Stimulated activated CD8-positive, alpha-beta memory T cell treated with anti-CD3 and anti-CD28 coated beads, Interleukin-7, amount 100 ng/mL, for 48 hours (primary cell): ENCODE data around the gene ATP2C1.
"Not testable (repeated sequence)": the region's sequence is repeated elsewhere in the genome, so short reads cannot be mapped to it uniquely, and the experiment has no call there.

Experiments
- DNase-seq, 2 donors: peaks; one replicate each; pipeline ENCODE4 v3.0.0-alpha.2; 2020; ENCODE audit warnings: low read depth in 1 of 2; ENCODE audit errors: extremely low read depth in 1 of 2

Gene ATP2C1

DNA sequence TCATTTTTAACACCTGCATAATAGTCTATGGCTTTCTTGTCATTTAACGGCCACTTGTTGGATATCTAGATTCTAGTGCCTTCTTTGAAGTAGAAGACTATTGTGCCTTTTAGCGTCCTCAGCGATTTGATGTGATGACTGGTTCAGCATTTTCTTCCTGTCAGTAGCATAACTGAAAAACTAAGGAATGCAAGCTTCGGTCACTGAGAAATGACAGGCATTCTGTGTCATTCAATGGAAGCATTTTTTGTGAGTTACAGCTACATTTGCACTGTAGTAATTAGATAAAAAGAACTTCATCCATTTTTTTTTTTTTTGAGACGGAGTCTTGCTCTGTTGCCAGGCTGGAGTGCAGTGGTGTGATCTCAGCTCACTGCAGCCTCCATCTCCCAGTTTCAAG lies 143.1 kb downstream of the ATP2C1 start:
- no peak for DNase-seq

DNA sequence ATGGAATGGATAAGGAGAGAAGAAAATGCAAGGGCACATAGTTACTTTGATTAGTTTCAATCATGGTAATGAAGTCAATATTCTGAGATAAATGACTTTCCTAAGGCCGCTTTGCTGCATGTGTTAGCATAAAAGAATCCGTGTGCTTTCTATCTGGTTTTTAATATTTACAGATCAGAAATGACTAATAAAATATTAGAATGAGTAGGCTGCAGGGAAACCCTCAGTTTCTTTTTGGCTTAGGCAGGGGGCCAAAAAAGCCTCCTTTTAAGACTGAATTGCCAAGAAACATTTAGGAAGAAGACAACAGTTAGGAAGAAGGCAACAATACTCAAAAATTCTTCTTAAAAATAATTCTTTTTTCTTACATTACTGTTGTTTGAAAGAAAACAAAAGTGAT lies 144.4 kb downstream of the ATP2C1 start:
- DNase-seq = no peak

GRCh38 chr3:131042271-131042985 lies 148.5 kb downstream of the ATP2C1 start:
- DNase-seq = not testable (repeated sequence)

DNA sequence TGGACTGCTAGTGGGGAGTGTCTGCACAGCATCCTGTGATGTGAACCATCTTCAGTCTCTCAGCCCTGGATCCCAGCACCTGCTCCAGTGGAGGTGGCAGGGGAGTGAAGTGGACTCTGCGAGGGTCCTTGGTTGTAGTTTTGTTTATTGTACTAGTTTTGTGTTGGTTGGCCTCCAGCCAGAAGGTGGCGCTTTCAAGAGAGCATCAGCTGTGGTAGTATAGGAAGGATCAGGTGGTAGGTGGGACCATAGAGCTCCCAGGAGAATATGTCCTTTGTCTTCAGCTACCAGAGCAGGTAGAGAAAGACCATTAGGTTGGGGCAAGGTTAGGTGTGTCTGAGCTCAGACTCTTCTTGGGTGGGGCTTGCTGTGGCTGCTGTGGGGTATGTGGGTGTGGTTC lies 153.7 kb downstream of the ATP2C1 start:
- DNase-seq = no peak

DNA sequence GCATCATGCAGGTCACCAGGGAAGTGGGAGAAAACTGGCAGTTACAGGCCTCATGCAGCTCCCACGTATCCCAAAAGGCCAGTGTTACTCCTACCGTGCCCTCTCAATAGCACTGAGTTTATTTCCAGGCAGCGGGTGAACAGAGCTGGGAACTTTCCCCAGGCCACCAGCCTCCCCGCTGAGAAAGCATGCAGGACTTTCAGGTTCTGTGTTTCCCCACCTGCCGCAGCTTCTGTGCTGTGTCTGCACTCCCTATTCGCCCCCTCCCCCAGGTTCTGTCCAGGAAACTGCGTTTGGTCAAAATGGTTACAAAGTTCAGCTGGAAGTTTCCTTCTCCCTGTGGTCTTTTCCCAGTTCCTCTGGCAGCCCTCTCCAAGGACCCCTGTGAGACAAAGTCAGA lies 154.1 kb downstream of the ATP2C1 start:
- no peak for DNase-seq

- no peak for DNase-seq
Observed at GRCh38 chr3:131050001-131050400, 156.1 kb downstream of the ATP2C1 start.

DNA sequence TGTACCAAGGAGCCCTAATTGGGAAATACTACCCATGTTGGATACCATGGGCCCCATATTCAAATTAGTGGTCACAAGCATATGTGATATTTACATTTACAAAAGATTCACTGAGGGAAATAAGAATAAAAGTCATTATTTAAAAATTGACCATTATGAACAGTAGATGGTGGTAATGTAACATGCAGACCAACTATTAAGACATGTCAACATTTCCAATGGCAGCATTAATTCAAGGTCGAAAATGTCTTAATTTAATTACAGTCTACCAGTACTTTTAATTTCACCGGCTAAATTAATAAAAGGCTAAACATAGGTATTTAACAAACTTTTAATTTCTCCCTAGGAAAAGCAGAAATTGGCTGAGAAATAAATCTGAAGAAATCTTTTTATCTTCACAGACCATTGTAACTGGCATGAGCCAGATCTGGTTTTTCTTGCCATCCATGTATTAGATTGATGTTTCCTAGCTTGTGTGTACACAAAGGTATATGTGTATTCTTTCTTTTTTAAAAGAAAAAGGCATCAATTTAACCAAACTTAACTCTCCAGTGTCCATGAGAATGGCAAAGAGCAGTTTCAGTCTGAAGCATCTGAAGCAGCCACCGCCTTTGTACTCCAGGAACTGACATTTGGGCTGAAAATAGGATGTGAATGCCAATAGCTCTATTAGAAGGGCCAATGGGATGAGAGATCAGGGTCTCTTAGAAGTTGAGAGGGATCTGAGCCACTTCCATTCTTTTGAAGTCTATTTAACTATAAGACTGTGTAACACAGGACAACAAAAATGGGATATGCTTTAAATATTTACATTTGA lies 159.4 kb downstream of the ATP2C1 start:
- DNase-seq = no peak
